Measurements from ENCODE around the gene MAPKBP1. TPM values are rescaled to one million over a fixed set of nuclear protein-coding genes. Genes with fewer than 3 reads are reported as not detected.

Gene MAPKBP1
- total and polyA plus RNA-seq, 9 of the 15 experiments (the other 6 are each of a cell fraction or from before 2014, with no cell fraction given): 0.15 to 9.5 (median 4.5) TPM

DNA sequence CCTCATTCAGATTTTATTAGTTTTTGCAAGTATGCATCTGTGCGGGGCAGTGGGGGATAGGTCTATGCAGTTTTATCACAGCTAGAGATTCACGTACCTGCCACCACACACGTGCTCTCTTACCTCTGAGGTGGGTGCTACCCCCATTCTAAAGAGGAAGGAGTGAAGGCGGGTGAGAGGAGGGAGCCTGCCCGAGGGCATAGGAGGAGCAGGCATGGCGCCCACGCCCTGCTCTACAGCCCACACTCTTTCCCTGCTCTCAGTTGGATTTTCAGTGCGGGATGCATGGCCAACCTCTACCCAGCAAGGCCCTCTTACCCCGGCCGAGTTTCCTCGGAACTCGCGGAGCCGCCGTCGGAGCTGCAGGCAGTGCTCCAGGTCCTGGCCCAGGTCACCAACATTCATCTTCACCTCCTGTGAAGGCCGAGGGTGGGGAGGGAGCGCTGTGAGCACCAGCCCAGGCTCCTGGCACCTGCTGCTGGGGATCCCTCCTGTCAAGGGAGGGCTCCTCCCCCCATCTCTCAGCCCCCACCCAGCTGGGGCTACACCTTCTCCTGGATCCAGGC lies 91.3 kb downstream of the MAPKBP1 start (continued):
- TF ChIP-seq MEIS2 (IDR thresholded peaks at IDR 0.05; ENCODE audit: partially characterized antibody): no peak
- no peak for TF ChIP-seq ESRRA (IDR thresholded peaks at IDR 0.05; ENCODE audit: borderline replicate concordance, low read depth)
- TF ChIP-seq, protein P1, sequence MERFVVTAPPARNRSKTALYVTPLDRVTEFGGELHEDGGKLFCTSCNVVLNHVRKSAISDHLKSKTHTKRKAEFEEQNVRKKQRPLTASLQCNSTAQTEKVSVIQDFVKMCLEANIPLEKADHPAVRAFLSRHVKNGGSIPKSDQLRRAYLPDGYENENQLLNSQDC (CRISPR knock-in tag; IDR thresholded peaks at IDR 0.05): no peak
- TF ChIP-seq CBFA2T3 (IDR thresholded peaks at IDR 0.05): no peak
- no peak for TF ChIP-seq BHLHE40 (IDR thresholded peaks at IDR 0.05; ENCODE audit: low read length)
- no peak for TF ChIP-seq ZNF76 (CRISPR knock-in tag; IDR thresholded peaks at IDR 0.05; ENCODE audit: borderline replicate concordance)
- TF ChIP-seq HMGN3 (IDR thresholded peaks at IDR 0.05; ENCODE audit: borderline replicate concordance, extremely low read depth, insufficient read length, low read depth, low read length): no peak
- no peak for TF ChIP-seq ZNF217 (CRISPR knock-in tag; IDR thresholded peaks at IDR 0.05)
- TF ChIP-seq, protein P2, sequence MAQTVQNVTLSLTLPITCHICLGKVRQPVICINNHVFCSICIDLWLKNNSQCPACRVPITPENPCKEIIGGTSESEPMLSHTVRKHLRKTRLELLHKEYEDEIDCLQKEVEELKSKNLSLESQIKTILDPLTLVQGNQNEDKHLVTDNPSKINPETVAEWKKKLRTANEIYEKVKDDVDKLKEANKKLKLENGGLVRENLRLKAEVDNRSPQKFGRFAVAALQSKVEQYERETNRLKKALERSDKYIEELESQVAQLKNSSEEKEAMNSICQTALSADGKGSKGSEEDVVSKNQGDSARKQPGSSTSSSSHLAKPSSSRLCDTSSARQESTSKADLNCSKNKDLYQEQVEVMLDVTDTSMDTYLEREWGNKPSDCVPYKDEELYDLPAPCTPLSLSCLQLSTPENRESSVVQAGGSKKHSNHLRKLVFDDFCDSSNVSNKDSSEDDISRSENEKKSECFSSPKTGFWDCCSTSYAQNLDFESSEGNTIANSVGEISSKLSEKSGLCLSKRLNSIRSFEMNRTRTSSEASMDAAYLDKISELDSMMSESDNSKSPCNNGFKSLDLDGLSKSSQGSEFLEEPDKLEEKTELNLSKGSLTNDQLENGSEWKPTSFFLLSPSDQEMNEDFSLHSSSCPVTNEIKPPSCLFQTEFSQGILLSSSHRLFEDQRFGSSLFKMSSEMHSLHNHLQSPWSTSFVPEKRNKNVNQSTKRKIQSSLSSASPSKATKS (CRISPR knock-in tag; IDR thresholded peaks at IDR 0.05): no peak

Measured in K562 (cell line).